Neuronal stem cell (in vitro differentiated cells): Measurements from ENCODE around the gene TMC4.

Experiments
- DNase-seq: peaks from one replicate; pipeline ENCODE4 v3.0.0-alpha.2; 2013; ENCODE audit warnings: low spot score
- H2AFZ ChIP-seq: one replicate; pipeline ENCODE4 v1.6.1; 2013; ENCODE audit warnings: mild to moderate bottlenecking, low read length, inconsistent platforms
- H2AK5ac ChIP-seq: 2 replicates; pipeline ENCODE4 v1.6.1; 2013; ENCODE audit warnings: low read depth, mild to moderate bottlenecking, inconsistent platforms, low read length, moderate library complexity, mixed read lengths
- H2BK120ac ChIP-seq: 2 replicates; pipeline ENCODE4 v1.6.1; 2013; ENCODE audit warnings: low read depth, mild to moderate bottlenecking, inconsistent platforms, low read length, moderate library complexity, mixed read lengths
- H2BK12ac ChIP-seq: one replicate; pipeline ENCODE4 v1.6.1; 2013; ENCODE audit warnings: low read length, inconsistent platforms
- H2BK15ac ChIP-seq: 2 replicates; pipeline ENCODE4 v1.6.1; 2013; ENCODE audit warnings: mild to moderate bottlenecking, low read length, inconsistent platforms, mixed read lengths
- H2BK5ac ChIP-seq: one replicate; pipeline ENCODE4 v1.6.1; 2013; ENCODE audit warnings: inconsistent platforms, mild to moderate bottlenecking, low read length, moderate library complexity
- H3K14ac ChIP-seq: one replicate; pipeline ENCODE4 v1.6.1; 2013; ENCODE audit warnings: low read length, inconsistent platforms
- H3K18ac ChIP-seq: 2 replicates; pipeline ENCODE4 v1.6.1; 2013; ENCODE audit warnings: low read length, inconsistent platforms
- H3K23ac ChIP-seq: 2 replicates; pipeline ENCODE4 v1.6.1; 2013; ENCODE audit warnings: low read depth, mild to moderate bottlenecking, mixed read lengths, low read length, inconsistent platforms; ENCODE audit not compliant: poor library complexity
- H3K27ac ChIP-seq: replicated peaks from 3 replicates; pipeline ENCODE4 v1.5.1; 2013; ENCODE audit warnings: low read length, inconsistent platforms
- H3K27me3 ChIP-seq, 3 experiments: 2 replicates each; pipeline ENCODE4 v1.6.1; 2013; ENCODE audit warnings: low read length in 3 of 3, mild to moderate bottlenecking in 2 of 3, inconsistent platforms in 1 of 3, low read depth in 1 of 3, mixed read lengths in 1 of 3, moderate library complexity in 1 of 3; ENCODE audit not compliant: control insufficient read depth in 3 of 3, insufficient read depth in 3 of 3
- H3K36me3 ChIP-seq, 2 donors: replicated peaks in 1 of 2; 2 replicates each; pipeline ENCODE4 v1.6.1; 2013; ENCODE audit warnings: low read length in 2 of 2; ENCODE audit not compliant: control insufficient read depth in 2 of 2, insufficient read depth in 2 of 2
- H3K4ac ChIP-seq: 2 replicates; pipeline ENCODE4 v1.6.1; 2013; ENCODE audit warnings: inconsistent platforms, mild to moderate bottlenecking, low read length, moderate library complexity
- H3K4me1 ChIP-seq, 2 donors: 1 replicate in 1 of 2; 2 replicates in 1 of 2; pipeline ENCODE4 v1.6.1; 2013; ENCODE audit warnings: low read length in 2 of 2, low read depth in 1 of 2; ENCODE audit not compliant: control insufficient read depth in 2 of 2, insufficient read depth in 1 of 2
- H3K4me2 ChIP-seq: one replicate; pipeline ENCODE4 v1.6.1; 2013; ENCODE audit warnings: mild to moderate bottlenecking, low read length, inconsistent platforms; ENCODE audit not compliant: insufficient read depth, poor library complexity, severe bottlenecking
- H3K4me3 ChIP-seq, 2 donors: 2 replicates each; pipeline ENCODE4 v1.5.1; 2013; ENCODE audit warnings: low read length in 2 of 2, mild to moderate bottlenecking in 2 of 2, inconsistent platforms in 1 of 2, moderate library complexity in 1 of 2
- H3K79me1 ChIP-seq: one replicate; pipeline ENCODE4 v1.6.1; 2013; ENCODE audit warnings: low read depth, mild to moderate bottlenecking, inconsistent platforms, low read length, moderate library complexity
- H3K9ac ChIP-seq: one replicate; pipeline ENCODE4 v1.6.1; 2013; ENCODE audit warnings: mild to moderate bottlenecking, low read depth, low read length, inconsistent platforms; ENCODE audit not compliant: poor library complexity
- H3K9me3 ChIP-seq, 2 donors: replicated peaks in 1 of 2; 2 replicates each; pipeline versions ENCODE3 to v1.6.1; 2013; ENCODE audit warnings: low read length in 2 of 2, mild to moderate bottlenecking in 2 of 2, inconsistent platforms in 1 of 2, low read depth in 1 of 2, mixed read lengths in 1 of 2, moderate library complexity in 1 of 2; ENCODE audit not compliant: control insufficient read depth in 2 of 2, insufficient read depth in 1 of 2
- H4K8ac ChIP-seq: one replicate; pipeline ENCODE4 v1.6.1; 2013; ENCODE audit warnings: low read depth, mild to moderate bottlenecking, inconsistent platforms, low read length, moderate library complexity
- H4K91ac ChIP-seq: one replicate; pipeline ENCODE4 v1.6.1; 2013; ENCODE audit warnings: low read length, low read depth, mild to moderate bottlenecking, inconsistent platforms; ENCODE audit not compliant: poor library complexity
- WGBS, 2 donors: extraction: QIAGEN DNeasy Blood & Tissue Kit; methylation state at CpG; one replicate each; pipeline ENCODE4 v1.1.7; 2013; ENCODE audit warnings: missing lambda C conversion rate in 2 of 2, mixed read lengths in 1 of 2; ENCODE audit not compliant: insufficient read length in 2 of 2, insufficient replicate concordance in 1 of 2; ENCODE audit errors: extremely low coverage in 2 of 2; 5-methylcytosine and 5-hydroxymethylcytosine counted together

TMC4 gene

GRCh38 chr19:54180691-54181091, 7.7 kb upstream of the TMC4 start:
- no CpG with 5 or more reads among the region's 37 CpGs for WGBS, 2 donors
- Histone ChIP-seq H2BK12ac (no peak overlapping the region), H3K27ac (no peak overlapping the region), H3K4me3 (no peak overlapping the region), H3K4ac (no peak overlapping the region), H3K18ac (no peak overlapping the region), H3K4me2 (no peak overlapping the region), H3K79me1 (no peaks in the 10 kb centered on the region), H3K23ac (no peak overlapping the region), H3K4me1 (peaks cover 8 to 23% of the 10 kb centered on the region in 2 donors), H3K9me3 (no peaks in the 10 kb centered on the region), H2AK5ac (peak overlapping the region; percentile 26), H2BK15ac (no peak overlapping the region), H3K14ac (no peak overlapping the region), H2BK5ac (no peak overlapping the region), H4K8ac (no peak overlapping the region), H4K91ac (no peak overlapping the region), H3K27me3 (no peaks in the 10 kb centered on the region), H3K36me3 (peaks cover 31 to 57% of the 10 kb centered on the region in 2 donors), H2BK120ac (no peak overlapping the region), H2AFZ (no peak overlapping the region), H3K9ac (peak overlapping the region; percentile 21)
- no peak for DNase-seq

GRCh38 chr19:54179921-54180461, 7.0 kb upstream of the TMC4 start:
- Histone ChIP-seq H3K9ac (no peak overlapping the region), H3K9me3 (no peaks in the 10 kb centered on the region), H2BK120ac (no peak overlapping the region), H3K79me1 (no peaks in the 10 kb centered on the region), H3K23ac (no peak overlapping the region), H3K4ac (no peak overlapping the region), H3K4me2 (no peak overlapping the region), H3K27ac (peak overlapping the region; percentile 40), H2AFZ (no peak overlapping the region), H3K36me3 (peaks cover 29 to 62% of the 10 kb centered on the region in 2 donors), H3K14ac (no peak overlapping the region), H3K4me3 (no peak overlapping the region), H3K4me1 (peaks cover 8 to 23% of the 10 kb centered on the region in 2 donors), H2BK5ac (no peak overlapping the region), H3K27me3 (no peaks in the 10 kb centered on the region), H4K8ac (no peak overlapping the region), H3K18ac (no peak overlapping the region), H4K91ac (no peak overlapping the region), H2AK5ac (no peak overlapping the region), H2BK15ac (no peak overlapping the region), H2BK12ac (no peak overlapping the region)
- no CpG with 5 or more reads among the region's 10 CpGs for WGBS, 2 donors
- peak; percentile 84 for DNase-seq

- Histone ChIP-seq H3K36me3 (peaks cover 29 to 62% of the 10 kb centered on the region in 2 donors), H2BK15ac (no peak overlapping the region), H3K23ac (no peak overlapping the region), H3K4ac (no peak overlapping the region), H2BK5ac (no peak overlapping the region), H3K9ac (no peak overlapping the region), H3K27me3 (no peaks in the 10 kb centered on the region), H3K14ac (no peak overlapping the region), H4K91ac (no peak overlapping the region), H3K18ac (no peak overlapping the region), H2BK120ac (no peak overlapping the region), H3K4me3 (no peak overlapping the region), H2AFZ (no peak overlapping the region), H3K79me1 (no peaks in the 10 kb centered on the region), H2BK12ac (no peak overlapping the region), H3K4me2 (no peak overlapping the region), H3K27ac (no peak overlapping the region), H4K8ac (no peak overlapping the region), H2AK5ac (no peak overlapping the region), H3K9me3 (no peaks in the 10 kb centered on the region), H3K4me1 (peaks cover 8 to 23% of the 10 kb centered on the region in 2 donors)
- no peak for DNase-seq
- WGBS, 2 donors = no CpG with 5 or more reads among the region's 10 CpGs
These were observed 6.4 kb upstream of the TMC4 start for GRCh38 chr19:54179262-54179852.

GRCh38 chr19:54178581-54179261, 5.8 kb upstream of the TMC4 start:
- no peak overlapping the region for H4K91ac ChIP-seq
- H3K4me1 ChIP-seq = peaks cover 8 to 23% of the 10 kb centered on the region in 2 donors
- no peaks in the 10 kb centered on the region for H3K27me3 ChIP-seq
- H2BK5ac ChIP-seq = no peak overlapping the region
- no peaks in the 10 kb centered on the region for H3K9me3 ChIP-seq
- no peak overlapping the region for H3K27ac ChIP-seq
- H2AK5ac ChIP-seq = no peak overlapping the region
- H2BK12ac ChIP-seq = no peak overlapping the region
- no peak overlapping the region for H2BK120ac ChIP-seq
- no peak overlapping the region for H3K4ac ChIP-seq
- peak overlapping the region; percentile 20 for H4K8ac ChIP-seq
- H3K4me3 ChIP-seq = no peak overlapping the region
- H3K23ac ChIP-seq = peak overlapping the region; percentile 29
- peak overlapping the region; percentile 34 for H3K9ac ChIP-seq
- no peak overlapping the region for H3K18ac ChIP-seq
- H2AFZ ChIP-seq = no peak overlapping the region
- no peak overlapping the region for H2BK15ac ChIP-seq
- no peak for DNase-seq
- H3K36me3 ChIP-seq = peaks cover 27 to 56% of the 10 kb centered on the region in 2 donors
- H3K4me2 ChIP-seq = no peak overlapping the region
- no peak overlapping the region for H3K14ac ChIP-seq
- no peaks in the 10 kb centered on the region for H3K79me1 ChIP-seq
- no CpG with 5 or more reads among the region's 23 CpGs for WGBS, 2 donors
